Activated CD4-positive, alpha-beta memory T cell treated with anti-CD3 and anti-CD28 coated beads, Interleukin-2, amount 10 ng/mL, durations not matched to agents 7 days and 5 days (primary cell): ENCODE data around the gene AOC2. TPM values are rescaled to one million over a fixed set of nuclear protein-coding genes. Genes with fewer than 3 reads are reported as not detected.
A peak's percentile ranks its signal among the peaks of the same experiment; 100 is the strongest.

Experiments
- CTCF ChIA-PET: fragments of 350-600 bp; sonication (Branson Sonifier 250); formaldehyde crosslinking; loops from one replicate; lab custom pipeline; 2021; ENCODE audit warnings: antibody characterized with exemption, inconsistent platforms; lab: Charles Lee
- POLR2A ChIA-PET: fragments of 350-600 bp; sonication (Branson Sonifier 250); formaldehyde crosslinking; loops from one replicate; lab custom pipeline; 2021; ENCODE audit warnings: antibody characterized with exemption; lab: Charles Lee
- DNase-seq: peaks from one replicate; pipeline ENCODE4 v3.0.0-alpha.2; 2020
- H3K27ac Mint-ChIP-seq: one replicate; pipeline ENCODE4 v1.8.0; 2021; ENCODE audit warnings: mild to moderate bottlenecking, mixed read lengths
- H3K27me3 Mint-ChIP-seq: one replicate; pipeline ENCODE4 v1.8.0; 2021; ENCODE audit warnings: mixed read lengths
- H3K36me3 Mint-ChIP-seq: one replicate; pipeline ENCODE4 v1.8.0; 2021; ENCODE audit warnings: low read depth, mixed read lengths
- H3K4me1 Mint-ChIP-seq: one replicate; pipeline ENCODE4 v1.8.0; 2021; ENCODE audit warnings: mixed read lengths
- H3K4me3 Mint-ChIP-seq: one replicate; pipeline ENCODE4 v1.8.0; 2021; ENCODE audit warnings: mild to moderate bottlenecking, mixed read lengths
- H3K9me3 Mint-ChIP-seq: one replicate; pipeline ENCODE4 v1.8.0; 2021; ENCODE audit warnings: mixed read lengths
- total RNA-seq, 2 experiments: library from RNA; stranded (reverse); gene quantifications; one replicate each; pipeline ENCODE4 v1.2.3, GENCODE V29; 2021

Gene AOC2
- 1 to 10 TPM; 1.0 to 1.1 TPM for total RNA-seq

DNA sequence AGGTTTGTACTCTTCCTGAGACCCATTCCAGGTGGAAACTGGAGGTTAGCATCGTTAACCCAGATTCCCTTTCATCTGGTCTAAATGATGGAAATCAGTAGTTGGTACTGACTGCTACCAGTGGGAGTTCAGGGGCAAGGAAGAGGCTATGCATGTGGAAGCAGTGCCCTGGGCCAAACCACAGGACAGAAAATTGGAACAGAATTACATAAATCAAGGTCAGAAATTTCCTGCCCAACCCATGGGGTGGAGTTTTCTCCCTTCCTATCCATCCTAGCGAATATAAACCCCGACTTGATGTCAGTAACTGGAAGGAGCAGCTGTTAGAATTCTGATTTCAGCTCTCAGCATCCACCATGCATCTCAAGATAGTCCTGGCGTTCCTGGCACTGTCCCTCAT, at the start of gene AOC2:
Gene AOC2, plus strand, starts transcription at position 310 of the 400 bp plus-strand sequence. Its CDS starts 47 bp downstream, at position 357.
- Mint-ChIP-seq H3K9me3 (no peaks in the 10 kb centered on the region), H3K27ac (no peak within 1 kb of the TSS), H3K4me1 (peaks cover 14% of the 10 kb centered on the region), H3K4me3 (no peak within 1 kb of the TSS), H3K36me3 (peaks cover 52% of the 10 kb centered on the region), H3K27me3 (no peaks in the 10 kb centered on the region)
- ChIA-PET POLR2A (interaction anchor here (7.0 kb wide), 1 partner anchor 9 kb away, joined by 37 read pairs; the partner anchor contains the start of gene PSME3), CTCF (no interaction called here)
- no peak for DNase-seq

- no peak overlapping the region for H3K27ac Mint-ChIP-seq
- CTCF ChIA-PET: no interaction called here
- H3K9me3 Mint-ChIP-seq: no peaks in the 10 kb centered on the region
- no peak for DNase-seq
- no peak overlapping the region for H3K4me3 Mint-ChIP-seq
- H3K36me3 Mint-ChIP-seq: peaks cover 9% of the 10 kb centered on the region
- POLR2A ChIA-PET: no interaction called here
- peaks cover 10% of the 10 kb centered on the region for H3K27me3 Mint-ChIP-seq
- peaks cover 24% of the 10 kb centered on the region for H3K4me1 Mint-ChIP-seq
Observed at GRCh38 chr17:42795061-42795460, 49.3 kb upstream of the AOC2 start.

GRCh38 chr17:42795465-42795864, 48.9 kb upstream of the AOC2 start:
- Mint-ChIP-seq H3K4me1 (peaks cover 24% of the 10 kb centered on the region), H3K27me3 (peaks cover 8% of the 10 kb centered on the region), H3K9me3 (no peaks in the 10 kb centered on the region), H3K4me3 (no peak overlapping the region), H3K36me3 (peaks cover 9% of the 10 kb centered on the region), H3K27ac (no peak overlapping the region)
- CTCF ChIA-PET: no interaction called here
- POLR2A ChIA-PET: no interaction called here
- DNase-seq: no peak

DNA sequence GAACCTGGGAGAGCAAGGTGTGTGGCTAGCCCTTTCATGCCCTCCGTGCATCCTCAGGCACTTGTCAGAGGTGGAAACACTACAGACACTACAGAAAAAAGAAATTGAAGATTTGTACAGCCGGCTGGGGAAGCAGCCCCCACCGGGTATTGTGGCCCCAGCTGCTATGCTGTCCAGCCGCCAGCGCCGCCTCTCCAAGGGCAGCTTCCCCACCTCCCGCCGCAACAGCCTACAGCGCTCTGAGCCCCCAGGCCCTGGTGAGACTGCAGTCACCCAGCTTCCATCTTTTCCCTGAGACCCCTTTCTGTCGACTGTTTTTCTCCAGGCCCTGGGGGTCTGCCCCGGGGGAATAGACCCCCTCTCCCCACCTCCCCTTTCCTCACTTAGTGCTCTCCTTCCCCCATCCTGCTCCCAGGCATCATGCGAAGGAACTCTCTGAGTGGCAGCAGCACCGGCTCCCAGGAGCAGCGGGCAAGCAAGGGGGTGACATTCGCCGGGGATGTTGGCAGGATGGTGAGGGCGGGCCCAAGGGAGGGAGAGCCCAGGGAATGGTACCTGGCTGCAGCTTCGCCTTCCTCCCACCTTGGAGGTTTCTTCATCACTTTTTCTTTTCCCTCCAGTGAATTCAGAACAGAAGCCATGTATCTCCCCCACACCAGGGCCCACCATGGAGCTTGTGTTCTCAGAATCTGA, 48.2 kb upstream of the AOC2 start:
- POLR2A ChIA-PET: no interaction called here
- no peak overlapping the region for H3K27ac Mint-ChIP-seq
- peaks cover 5% of the 10 kb centered on the region for H3K27me3 Mint-ChIP-seq
- H3K9me3 Mint-ChIP-seq: no peaks in the 10 kb centered on the region
- H3K4me1 Mint-ChIP-seq: peaks cover 24% of the 10 kb centered on the region
- no peak overlapping the region for H3K4me3 Mint-ChIP-seq
- DNase-seq: no peak
- peaks cover 9% of the 10 kb centered on the region for H3K36me3 Mint-ChIP-seq
- CTCF ChIA-PET: no interaction called here

GRCh38 chr17:42797067-42798007, 47.0 kb upstream of the AOC2 start:
- H3K27me3 Mint-ChIP-seq: peaks cover 10% of the 10 kb centered on the region
- CTCF ChIA-PET: interaction anchor here (1.3 kb wide), 1 partner anchor 25 kb away, joined by 5 read pairs; no protein-coding TSS in a partner anchor
- H3K9me3 Mint-ChIP-seq: no peaks in the 10 kb centered on the region

GRCh38 chr17:42798011-42798382, 46.4 kb upstream of the AOC2 start:
- POLR2A ChIA-PET: interaction anchor here (0.7 to 2.5 kb wide), 5 partner anchors 11 to 326 kb away, joined by 3 to 9 read pairs (median 3); partner anchors contain the start of genes BECN1, BRCA1 and VPS25
- H3K4me1 Mint-ChIP-seq: peaks cover 24% of the 10 kb centered on the region
- no peak for DNase-seq
- no peaks in the 10 kb centered on the region for H3K9me3 Mint-ChIP-seq
- H3K27ac Mint-ChIP-seq: no peak overlapping the region
- peak overlapping the region; percentile 91 for H3K4me3 Mint-ChIP-seq
- peaks cover 9% of the 10 kb centered on the region for H3K36me3 Mint-ChIP-seq
- CTCF ChIA-PET: interaction anchor here (0.7 to 1.3 kb wide), 4 partner anchors 24 to 200 kb away, joined by 3 to 5 read pairs (median 4); partner anchors contain the start of genes BECN1, RPL27 and VPS25
- peaks cover 10% of the 10 kb centered on the region for H3K27me3 Mint-ChIP-seq

More at GRCh38 chr17:42797067-42798007, 47.0 kb upstream of the AOC2 start:
- H3K4me3 Mint-ChIP-seq: peak overlapping the region; percentile 91
- H3K36me3 Mint-ChIP-seq: peaks cover 9% of the 10 kb centered on the region
- H3K27ac Mint-ChIP-seq: no peak overlapping the region
- POLR2A ChIA-PET: interaction anchor here (1.1 to 2.5 kb wide), 4 partner anchors 11 to 327 kb away, joined by 3 to 9 read pairs (median 4); partner anchors contain the start of genes BECN1 and BRCA1
- no peak for DNase-seq
- H3K4me1 Mint-ChIP-seq: peaks cover 24% of the 10 kb centered on the region

GRCh38 chr17:42798383-42799380, 45.7 kb upstream of the AOC2 start, which contains the start of the genes CNTD1 and COA3:
TSS of gene CNTD1 (plus strand) at chr17:42798861. CDS start at chr17:42799068, 207 bp downstream.
TSS of gene COA3 (minus strand) at chr17:42798704. CDS start at chr17:42798681, 23 bp downstream.
- peaks cover 10% of the 10 kb centered on the region for H3K27me3 Mint-ChIP-seq
- CTCF ChIA-PET: interaction anchor here (0.6 to 1.3 kb wide), 5 partner anchors 23 to 416 kb away, joined by 3 to 5 read pairs (median 3); partner anchors contain the start of genes BECN1, RPL27 and VPS25
- POLR2A ChIA-PET: interaction anchor here (0.7 to 2.5 kb wide), 5 partner anchors 12 to 35 kb away, joined by 3 to 9 read pairs (median 3); partner anchors contain the start of genes BECN1 and VPS25

GRCh38 chr17:42803074-42803883, 41.1 kb upstream of the AOC2 start:
- H3K27ac Mint-ChIP-seq: no peak overlapping the region
- no peak overlapping the region for H3K4me3 Mint-ChIP-seq
- H3K9me3 Mint-ChIP-seq: no peaks in the 10 kb centered on the region
- CTCF ChIA-PET: interaction anchor here (1.1 kb wide), 1 partner anchor 21 kb away, joined by 4 read pairs; the partner anchor contains the start of gene BECN1
- H3K36me3 Mint-ChIP-seq: peaks cover 2% of the 10 kb centered on the region
- peaks cover 6% of the 10 kb centered on the region for H3K4me1 Mint-ChIP-seq
- peaks cover 10% of the 10 kb centered on the region for H3K27me3 Mint-ChIP-seq
- POLR2A ChIA-PET: interaction anchor here (1.8 kb wide), 1 partner anchor 30 kb away, joined by 7 read pairs; the partner anchor contains the start of gene VPS25
- DNase-seq: no peak

More at GRCh38 chr17:42798383-42799380, 45.7 kb upstream of the AOC2 start, which contains the start of the genes CNTD1 and COA3:
- Mint-ChIP-seq H3K27ac (peak within 1 kb of the TSS; percentile 38), H3K9me3 (no peaks in the 10 kb centered on the region), H3K36me3 (peaks cover 9% of the 10 kb centered on the region), H3K4me3 (peak within 1 kb of the TSS; percentile 91), H3K4me1 (peaks cover 24% of the 10 kb centered on the region)
- peak; percentile 86 for DNase-seq

DNA sequence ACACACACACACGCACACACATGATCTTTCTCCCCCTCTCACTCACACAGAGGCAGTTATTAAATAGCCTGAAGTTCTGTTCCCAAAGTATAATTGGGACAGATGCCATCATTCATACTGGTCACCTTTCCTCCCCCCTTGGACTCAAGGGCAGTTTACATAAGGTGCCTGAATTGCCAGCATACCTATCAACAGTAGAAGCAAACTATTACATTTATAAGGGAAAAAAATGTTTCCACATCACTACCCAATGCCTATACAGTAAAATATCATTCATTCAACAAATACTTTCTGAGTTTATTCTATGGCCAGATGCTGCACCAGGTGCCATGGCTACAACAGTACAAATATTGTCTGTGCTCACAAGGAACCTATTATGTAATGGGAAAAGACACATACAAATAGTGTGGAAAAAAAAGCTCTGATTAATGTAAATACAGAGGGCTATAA, 39.4 kb upstream of the AOC2 start:
- ChIA-PET POLR2A (interaction anchor here (1.0 kb wide), 1 partner anchor 19 kb away, joined by 3 read pairs; the partner anchor contains the start of gene BECN1), CTCF (no interaction called here)

DNA sequence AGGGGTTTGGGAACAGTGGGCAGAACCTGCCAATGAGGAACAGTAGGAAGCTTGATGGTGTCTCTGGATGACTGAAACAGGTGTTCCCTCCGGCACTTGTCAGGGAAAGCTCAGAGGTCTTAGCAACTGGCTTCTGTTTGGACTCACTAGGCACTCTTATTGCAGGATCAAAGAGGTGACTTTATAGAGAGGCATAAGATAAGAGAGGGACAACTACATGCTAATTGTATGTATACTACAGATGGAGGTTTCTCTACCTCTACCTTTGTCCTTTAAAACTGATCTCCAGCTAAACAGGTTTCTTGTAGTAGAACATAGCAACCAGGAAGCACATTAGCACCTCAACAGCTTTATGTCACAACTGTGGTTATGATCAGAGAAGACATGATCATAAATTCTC, 38.1 kb upstream of the AOC2 start:
- Mint-ChIP-seq H3K4me3 (no peak overlapping the region), H3K27me3 (peaks cover 5% of the 10 kb centered on the region), H3K9me3 (no peaks in the 10 kb centered on the region), H3K36me3 (peaks cover 20% of the 10 kb centered on the region), H3K27ac (no peak overlapping the region), H3K4me1 (no peaks in the 10 kb centered on the region)
- ChIA-PET POLR2A (interaction anchor here (0.7 to 0.8 kb wide), 2 partner anchors 8 to 365 kb away, joined by 3 read pairs; partner anchors contain the start of gene NBR1), CTCF (interaction anchor here (1.3 kb wide), 1 partner anchor 10 kb away, joined by 3 read pairs; no protein-coding TSS in a partner anchor)
- DNase-seq: no peak

More for the DNA sequence above, 39.4 kb upstream of the AOC2 start:
- Mint-ChIP-seq H3K4me3 (no peak overlapping the region), H3K36me3 (peaks cover 10% of the 10 kb centered on the region), H3K9me3 (no peaks in the 10 kb centered on the region), H3K4me1 (no peaks in the 10 kb centered on the region), H3K27me3 (peaks cover 10% of the 10 kb centered on the region), H3K27ac (no peak overlapping the region)
- no peak for DNase-seq
